ENCODE data around the gene MID1. TPM values are rescaled to one million over a fixed set of nuclear protein-coding genes. Genes with fewer than 3 reads are reported as not detected.
"Not testable (repeated sequence)": the region's sequence is repeated elsewhere in the genome, so short reads cannot be mapped to it uniquely, and the experiment has no call there.

The MID1 gene
- total RNA-seq, 1 donor from 2014 or later = 10.2 TPM

DNA sequence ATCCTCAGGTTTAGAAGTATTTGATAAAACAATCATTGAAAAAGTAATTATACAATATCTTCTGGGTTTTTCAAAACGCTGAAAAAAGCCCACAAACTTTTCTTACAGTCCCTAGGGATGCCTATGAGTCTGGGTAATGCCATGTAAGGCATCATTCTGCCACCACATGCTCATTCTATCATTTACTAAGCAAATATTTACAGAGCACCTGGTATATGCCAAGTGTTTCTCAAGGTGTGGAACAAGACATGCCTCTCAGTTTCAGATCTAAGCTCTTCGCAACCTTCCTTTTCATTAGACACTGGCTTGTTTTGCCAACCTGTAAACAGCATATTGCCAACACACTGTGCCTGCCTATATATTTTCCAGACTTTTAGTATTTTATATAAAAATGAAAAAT lies 17.7 kb downstream of the MID1 start:
- no peak for TF ChIP-seq CTCF (IDR thresholded peaks at IDR 0.05)
- no peaks in the 10 kb centered on the region for H3K36me3 Mint-ChIP-seq (ENCODE audit: unreplicated experiment)
- no peaks in the 10 kb centered on the region for H3K9me3 Mint-ChIP-seq (ENCODE audit: unreplicated experiment)
- DNase-seq (ENCODE audit: extremely low spot score, unreplicated experiment) = no peak
- peaks cover 5% of the 10 kb centered on the region for H3K4me1 Mint-ChIP-seq (ENCODE audit: unreplicated experiment)
- H3K27ac Mint-ChIP-seq (ENCODE audit: unreplicated experiment) = no peak overlapping the region
- no peaks in the 10 kb centered on the region for H3K27me3 Mint-ChIP-seq (ENCODE audit: unreplicated experiment)
- no peak overlapping the region for H3K4me3 Mint-ChIP-seq (ENCODE audit: unreplicated experiment)

- Mint-ChIP-seq H3K36me3 (ENCODE audit: unreplicated experiment) (no peaks in the 10 kb centered on the region), H3K27me3 (ENCODE audit: unreplicated experiment) (no peaks in the 10 kb centered on the region), H3K27ac (ENCODE audit: unreplicated experiment) (no peak overlapping the region), H3K4me1 (ENCODE audit: unreplicated experiment) (peaks cover 10% of the 10 kb centered on the region), H3K9me3 (ENCODE audit: unreplicated experiment) (no peaks in the 10 kb centered on the region), H3K4me3 (ENCODE audit: unreplicated experiment) (no peak overlapping the region)
- no peak for DNase-seq (ENCODE audit: extremely low spot score, unreplicated experiment)
- no peak for TF ChIP-seq CTCF (IDR thresholded peaks at IDR 0.05)
Observed at GRCh38 chrX:10600479-10600878, 19.9 kb downstream of the MID1 start.

- no peaks in the 10 kb centered on the region for H3K27me3 Mint-ChIP-seq (ENCODE audit: unreplicated experiment)
- TF ChIP-seq CTCF (IDR thresholded peaks at IDR 0.05) = no peak
- no peak overlapping the region for H3K4me3 Mint-ChIP-seq (ENCODE audit: unreplicated experiment)
- no peak for DNase-seq (ENCODE audit: extremely low spot score, unreplicated experiment)
- H3K9me3 Mint-ChIP-seq (ENCODE audit: unreplicated experiment) = no peaks in the 10 kb centered on the region
- no peaks in the 10 kb centered on the region for H3K36me3 Mint-ChIP-seq (ENCODE audit: unreplicated experiment)
- H3K4me1 Mint-ChIP-seq (ENCODE audit: unreplicated experiment) = peaks cover 7% of the 10 kb centered on the region
- no peak overlapping the region for H3K27ac Mint-ChIP-seq (ENCODE audit: unreplicated experiment)
Observed at GRCh38 chrX:10598540-10598939, 21.8 kb downstream of the MID1 start.

DNA sequence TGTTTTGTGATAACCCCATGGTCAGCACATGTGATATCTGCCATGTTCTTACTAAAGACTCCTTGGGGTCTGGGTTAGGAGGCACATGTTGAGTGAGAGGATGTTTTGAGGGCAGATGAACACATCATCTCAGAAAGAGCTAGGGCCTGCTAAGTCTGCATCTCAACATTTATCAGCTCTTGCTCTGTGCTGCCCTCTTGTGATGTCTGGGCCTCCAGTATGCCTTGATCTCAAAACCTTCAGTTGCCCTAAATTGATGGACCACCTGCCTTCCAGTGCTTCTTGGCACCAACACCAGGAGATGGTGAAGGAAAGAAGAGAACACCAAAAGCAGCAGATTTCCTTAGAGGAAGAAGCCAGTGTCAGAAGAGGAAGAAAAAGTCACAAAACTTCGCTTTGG lies 22.5 kb downstream of the MID1 start:
- TF ChIP-seq CTCF (IDR thresholded peaks at IDR 0.05) = peak; percentile 49
- Mint-ChIP-seq H3K27me3 (ENCODE audit: unreplicated experiment) (no peaks in the 10 kb centered on the region), H3K36me3 (ENCODE audit: unreplicated experiment) (no peaks in the 10 kb centered on the region), H3K27ac (ENCODE audit: unreplicated experiment) (no peak overlapping the region), H3K9me3 (ENCODE audit: unreplicated experiment) (no peaks in the 10 kb centered on the region), H3K4me3 (ENCODE audit: unreplicated experiment) (no peak overlapping the region), H3K4me1 (ENCODE audit: unreplicated experiment) (peaks cover 5% of the 10 kb centered on the region)
- no peak for DNase-seq (ENCODE audit: extremely low spot score, unreplicated experiment)

DNA sequence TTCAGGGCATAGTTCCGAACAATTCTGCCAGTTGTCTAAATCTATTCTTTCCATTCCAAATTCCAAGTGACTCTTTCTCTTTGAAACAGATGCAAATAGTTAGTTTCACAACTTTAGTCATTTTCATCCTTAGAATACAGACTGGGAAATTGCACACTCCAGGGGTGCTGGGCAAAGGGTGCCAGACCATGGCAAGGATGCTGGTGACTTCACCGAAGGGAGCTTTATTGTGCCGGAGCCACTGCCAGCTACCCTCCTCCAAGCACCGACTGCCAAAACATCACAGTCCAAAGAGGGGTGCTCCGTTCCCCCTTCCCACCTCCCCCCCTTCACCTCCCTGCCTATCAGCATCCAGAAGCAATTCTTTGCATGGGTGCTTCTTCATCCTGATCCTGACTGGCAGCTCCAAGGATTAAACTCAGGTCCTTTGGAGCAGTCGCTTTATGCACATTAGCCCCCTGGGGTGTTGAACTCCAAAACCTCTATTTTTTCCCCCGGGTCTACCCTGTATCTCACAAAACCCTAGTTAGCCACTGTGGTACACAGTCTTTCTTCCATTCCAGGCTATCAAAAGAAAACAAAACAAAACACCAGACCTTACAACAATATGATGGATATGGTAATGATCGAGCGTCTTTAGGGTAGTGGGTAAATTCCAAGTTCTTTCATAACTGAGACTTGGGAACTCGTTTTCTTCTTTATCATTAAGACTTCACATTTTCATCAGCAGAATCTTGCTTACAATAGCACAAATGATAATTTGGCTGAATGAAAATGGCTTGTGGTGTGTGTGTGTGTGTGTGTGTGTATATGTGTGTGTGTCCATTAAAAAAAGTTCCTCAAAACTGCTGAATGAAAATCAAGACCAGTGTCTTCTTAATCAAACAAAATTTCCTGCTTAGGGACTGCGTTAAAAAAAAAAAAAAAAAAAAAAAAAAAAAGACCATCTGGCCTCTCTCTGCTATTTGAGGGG lies 28.7 kb downstream of the MID1 start:
- Mint-ChIP-seq H3K27ac (ENCODE audit: unreplicated experiment) (no peak overlapping the region), H3K36me3 (ENCODE audit: unreplicated experiment) (no peaks in the 10 kb centered on the region), H3K4me3 (ENCODE audit: unreplicated experiment) (no peak overlapping the region), H3K9me3 (ENCODE audit: unreplicated experiment) (peaks cover 9% of the 10 kb centered on the region), H3K27me3 (ENCODE audit: unreplicated experiment) (no peaks in the 10 kb centered on the region), H3K4me1 (ENCODE audit: unreplicated experiment) (peaks cover 10% of the 10 kb centered on the region)
- TF ChIP-seq CTCF (IDR thresholded peaks at IDR 0.05) = no peak
- DNase-seq (ENCODE audit: extremely low spot score, unreplicated experiment) = no peak

- not testable (repeated sequence) for H3K27me3 Mint-ChIP-seq (ENCODE audit: unreplicated experiment); H3K4me1 Mint-ChIP-seq (ENCODE audit: unreplicated experiment); H3K4me3 Mint-ChIP-seq (ENCODE audit: unreplicated experiment); H3K27ac Mint-ChIP-seq (ENCODE audit: unreplicated experiment); DNase-seq (ENCODE audit: extremely low spot score, unreplicated experiment); H3K36me3 Mint-ChIP-seq (ENCODE audit: unreplicated experiment)
- peaks cover 18% of the 10 kb centered on the region for H3K9me3 Mint-ChIP-seq (ENCODE audit: unreplicated experiment)
Observed at GRCh38 chrX:10589787-10590186, 30.6 kb downstream of the MID1 start.
